A673 (cell line): ENCODE results near the gene RPS26. TPM values are rescaled to one million over a fixed set of nuclear protein-coding genes. Genes with fewer than 3 reads are reported as not detected.

Source experiments
- BruUV-seq: library from RNA; stranded (reverse); fragments of 400-500 nt; replicated peaks from 2 replicates; lab custom pipeline; 2021; lab: Mats Ljungman, UMichigan
- CTCF ChIA-PET: fragments of 300-600 bp; sonication (Branson Sonifier 250); formaldehyde crosslinking; loops from one replicate; lab custom pipeline; 2022; ENCODE audit warnings: antibody characterized with exemption; lab: Charles Lee
- POLR2A ChIA-PET: fragments of 300-600 bp; sonication (Branson Sonifier 250); formaldehyde crosslinking; loops from one replicate; lab custom pipeline; 2022; ENCODE audit warnings: antibody characterized with exemption; ENCODE audit not compliant: low non-redundant PET; lab: Charles Lee
- DNase-seq: peaks from one replicate; pipeline ENCODE4 v3.0.0-alpha.2; 2015; ENCODE audit warnings: low spot score
- H3K27ac ChIP-seq: fragments of 200-600 bp; sonication (generic); 2 replicates; pipeline ENCODE4 v1.5.1; 2016; ENCODE audit warnings: mixed run types, low read depth, mild to moderate bottlenecking, mixed read lengths, antibody characterized with exemption, low read length; ENCODE audit not compliant: poor library complexity, severe bottlenecking
- H3K27me3 ChIP-seq: fragments of 200-600 bp; sonication (generic); replicated peaks from 2 replicates; pipeline ENCODE4 v1.6.1; 2017; ENCODE audit warnings: mixed run types, low read depth, mild to moderate bottlenecking, mixed read lengths, antibody characterized with exemption, low read length; ENCODE audit not compliant: insufficient read depth, poor library complexity
- H3K36me3 ChIP-seq: fragments of 200-600 bp; sonication (generic); 2 replicates; pipeline ENCODE4 v1.6.1; 2016; ENCODE audit warnings: mixed run types, mild to moderate bottlenecking, mixed read lengths, antibody characterized with exemption, low read length; ENCODE audit not compliant: insufficient read depth, poor library complexity, severe bottlenecking
- H3K4me1 ChIP-seq: fragments of 200-600 bp; sonication (generic); 2 replicates; pipeline ENCODE4 v1.6.1; 2017; ENCODE audit warnings: mixed run types, mild to moderate bottlenecking, mixed read lengths, antibody characterized with exemption, low read length; ENCODE audit not compliant: insufficient read depth, poor library complexity, severe bottlenecking
- H3K4me3 ChIP-seq: fragments of 200-600 bp; sonication (generic); 2 replicates; pipeline ENCODE4 v1.5.1; 2016; ENCODE audit warnings: low read depth, mixed run types, mild to moderate bottlenecking, mixed read lengths, low read length; ENCODE audit not compliant: poor library complexity, severe bottlenecking
- H3K9me3 ChIP-seq: fragments of 200-600 bp; sonication (generic); 2 replicates; pipeline ENCODE4 v1.6.1; 2016; ENCODE audit warnings: mixed run types, low read depth, mild to moderate bottlenecking, mixed read lengths, antibody characterized with exemption, low read length; ENCODE audit not compliant: poor library complexity, severe bottlenecking
- EZH2 ChIP-seq: fragments of 200-600 bp; sonication (generic); IDR thresholded peaks from 2 replicates; pipeline ENCODE4 v1.6.1; 2017; ENCODE audit warnings: borderline replicate concordance, low read depth, mild to moderate bottlenecking, mixed read lengths, antibody characterized with exemption, low read length; ENCODE audit not compliant: poor library complexity, severe bottlenecking
- intact Hi-C: fragments of 100-400 bp; cut with micrococcal nuclease; formaldehyde crosslinking; loops from one replicate; pipeline ENCODE4 v1.10.0; 2022; ENCODE audit not compliant: unreplicated experiment
- total RNA-seq: library from RNA; stranded (reverse); gene quantifications from 2 replicates; pipeline ENCODE4 v1.2.3, GENCODE V29; 2021
- TF ChIP-seq, protein P1 (sequence below): fragments of 300-800, 200-600 bp; sonication (generic); conservative IDR thresholded peaks from 2 replicates; pipeline ENCODE4 v1.5.1; 2017; ENCODE audit warnings: low read depth, mild to moderate bottlenecking, antibody characterized with exemption, low read length, moderate library complexity, mixed read lengths

RPS26 gene
- total RNA-seq, 1 experiment from 2014 or later: 69.9 TPM

DNA sequence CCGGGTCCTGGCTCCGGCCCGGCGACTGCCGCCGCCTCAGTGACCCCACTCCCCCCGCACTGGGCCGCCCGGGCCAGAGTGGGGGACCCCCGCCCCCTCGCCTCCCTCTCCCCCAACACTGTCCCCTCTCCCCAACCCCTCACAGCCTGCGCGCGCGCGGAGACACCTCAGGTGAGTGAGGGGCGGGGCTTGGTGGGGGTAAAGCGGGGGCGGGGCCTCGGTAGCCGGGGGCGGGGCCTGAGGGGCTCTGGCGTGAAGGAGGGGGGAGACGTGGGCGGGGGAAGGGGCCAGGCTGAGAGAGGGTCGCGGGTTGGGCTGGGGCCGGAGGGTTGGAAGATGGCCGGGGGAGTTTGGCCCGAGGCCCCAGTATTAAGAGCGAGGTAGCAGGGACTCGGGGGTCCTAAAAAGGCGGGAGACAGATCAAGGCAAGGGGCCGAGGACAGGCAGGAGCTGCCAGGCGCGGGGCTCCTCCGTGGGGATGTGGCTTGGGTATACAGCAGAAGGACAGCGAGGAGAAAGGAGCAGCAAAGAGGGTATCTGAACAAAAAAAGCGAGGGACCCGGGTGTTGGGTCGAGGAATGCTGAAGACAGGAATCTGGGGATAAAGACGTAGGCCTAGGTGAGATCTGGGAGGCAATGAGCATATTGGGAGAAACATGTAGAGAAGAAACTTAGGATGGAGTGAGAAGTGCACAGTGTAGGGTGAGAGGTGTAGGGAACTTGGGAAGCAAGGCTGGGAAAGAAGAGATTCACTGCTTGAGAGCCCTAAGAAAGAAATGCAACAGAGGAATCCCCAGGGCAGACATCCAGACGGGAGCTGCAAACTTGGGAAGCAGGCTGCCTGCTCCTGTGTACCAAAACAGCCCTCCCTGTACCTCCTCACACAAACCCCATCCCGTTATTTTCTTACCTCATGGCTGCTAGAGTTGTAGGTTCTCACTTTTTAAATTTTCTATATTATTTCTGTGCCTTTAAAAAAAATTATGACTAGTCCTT, 33.9 kb upstream of the RPS26 start:
- CTCF ChIA-PET: no interaction called here
- intact Hi-C loops: no loop called here
- BruUV-seq: no TSS peak
- TF ChIP-seq, protein P1, sequence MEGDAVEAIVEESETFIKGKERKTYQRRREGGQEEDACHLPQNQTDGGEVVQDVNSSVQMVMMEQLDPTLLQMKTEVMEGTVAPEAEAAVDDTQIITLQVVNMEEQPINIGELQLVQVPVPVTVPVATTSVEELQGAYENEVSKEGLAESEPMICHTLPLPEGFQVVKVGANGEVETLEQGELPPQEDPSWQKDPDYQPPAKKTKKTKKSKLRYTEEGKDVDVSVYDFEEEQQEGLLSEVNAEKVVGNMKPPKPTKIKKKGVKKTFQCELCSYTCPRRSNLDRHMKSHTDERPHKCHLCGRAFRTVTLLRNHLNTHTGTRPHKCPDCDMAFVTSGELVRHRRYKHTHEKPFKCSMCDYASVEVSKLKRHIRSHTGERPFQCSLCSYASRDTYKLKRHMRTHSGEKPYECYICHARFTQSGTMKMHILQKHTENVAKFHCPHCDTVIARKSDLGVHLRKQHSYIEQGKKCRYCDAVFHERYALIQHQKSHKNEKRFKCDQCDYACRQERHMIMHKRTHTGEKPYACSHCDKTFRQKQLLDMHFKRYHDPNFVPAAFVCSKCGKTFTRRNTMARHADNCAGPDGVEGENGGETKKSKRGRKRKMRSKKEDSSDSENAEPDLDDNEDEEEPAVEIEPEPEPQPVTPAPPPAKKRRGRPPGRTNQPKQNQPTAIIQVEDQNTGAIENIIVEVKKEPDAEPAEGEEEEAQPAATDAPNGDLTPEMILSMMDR: no peak
- no peak for TF ChIP-seq EZH2
- POLR2A ChIA-PET: interaction anchor here (0.7 kb wide), 2 partner anchors 179 to 1666 kb away, joined by 4 to 5 read pairs; no protein-coding TSS in a partner anchor
- Histone ChIP-seq H3K27me3 (no peaks in the 10 kb centered on the region), H3K27ac (peak overlapping the region; percentile 79), H3K4me1 (peaks cover 4% of the 10 kb centered on the region), H3K9me3 (no peaks in the 10 kb centered on the region), H3K36me3 (no peaks in the 10 kb centered on the region), H3K4me3 (peak overlapping the region; percentile 86)
- peak; percentile 55 for DNase-seq

DNA sequence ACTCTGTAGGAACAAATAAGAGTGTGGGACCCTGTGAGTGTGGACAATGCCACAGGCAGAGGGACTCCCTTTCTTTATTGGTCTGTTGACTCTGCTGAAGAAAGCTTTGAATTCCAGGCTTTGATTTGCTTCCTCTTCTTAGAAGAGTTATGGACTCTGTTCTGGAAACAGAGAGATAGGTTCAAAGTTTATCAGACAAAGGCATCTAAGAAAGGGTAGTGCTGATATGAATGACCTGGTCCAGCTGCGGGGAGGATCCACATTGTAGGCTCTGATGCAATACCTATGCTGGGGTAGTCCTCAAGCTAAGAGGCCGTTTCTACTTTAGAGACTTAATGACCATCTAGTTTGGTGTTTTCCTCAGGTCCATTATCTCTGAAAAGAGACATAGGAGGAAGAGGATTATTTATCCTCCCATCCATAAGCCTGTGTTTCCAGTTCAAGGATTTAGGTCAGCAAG, 31.6 kb upstream of the RPS26 start:
- CTCF ChIA-PET: interaction anchor here (0.9 kb wide), 1 partner anchor 14 kb away, joined by 5 read pairs; no protein-coding TSS in a partner anchor
- intact Hi-C loops: loop anchor here (2.0 kb wide), 1 partner anchor 27 kb away; no protein-coding TSS in a partner anchor
- H3K27me3 ChIP-seq: no peaks in the 10 kb centered on the region
- DNase-seq: no peak
- no peak for TF ChIP-seq EZH2
- TF ChIP-seq, protein P1: no peak
- peaks cover 4% of the 10 kb centered on the region for H3K4me1 ChIP-seq
- H3K36me3 ChIP-seq: no peaks in the 10 kb centered on the region
- BruUV-seq: TSS peak; percentile 36
- H3K27ac ChIP-seq: no peak overlapping the region
- H3K4me3 ChIP-seq: no peak overlapping the region
- no peaks in the 10 kb centered on the region for H3K9me3 ChIP-seq
- POLR2A ChIA-PET: interaction anchor here (0.7 kb wide), 1 partner anchor 36 kb away, joined by 4 read pairs; no protein-coding TSS in a partner anchor

DNA sequence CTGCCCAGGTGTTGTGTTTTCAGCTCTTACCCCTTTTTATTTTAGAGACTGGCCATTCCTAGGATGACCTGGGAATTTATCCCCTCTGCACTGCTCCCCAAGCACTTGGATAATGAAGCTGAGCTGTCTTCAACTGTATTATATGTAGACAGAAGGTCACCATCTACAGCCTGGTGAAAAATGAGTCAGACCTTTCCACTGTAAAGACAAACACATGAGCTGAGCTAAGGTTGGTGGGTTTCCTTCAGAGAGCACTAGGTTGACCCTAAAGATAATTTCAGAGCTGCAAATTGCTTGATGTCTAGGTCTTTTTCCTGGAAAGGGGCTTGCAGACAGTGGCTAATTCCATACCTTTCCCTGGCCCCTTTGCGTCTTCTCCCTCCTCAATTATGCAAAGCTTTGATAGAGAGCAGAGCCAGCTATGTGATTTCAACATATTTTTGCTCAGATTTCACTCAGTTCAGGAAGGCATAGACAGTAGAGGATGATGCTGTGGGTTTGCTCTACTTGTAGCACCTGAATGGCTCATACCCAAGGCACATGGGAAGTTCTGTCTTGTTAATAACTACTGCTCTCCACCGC, 30.1 kb upstream of the RPS26 start:
- Histone ChIP-seq H3K9me3 (no peaks in the 10 kb centered on the region), H3K27me3 (no peaks in the 10 kb centered on the region), H3K4me1 (peaks cover 4% of the 10 kb centered on the region), H3K4me3 (no peak overlapping the region), H3K36me3 (no peaks in the 10 kb centered on the region), H3K27ac (no peak overlapping the region)
- ChIA-PET CTCF (interaction anchor here (0.9 kb wide), 1 partner anchor 69 kb away, joined by 4 read pairs; no protein-coding TSS in a partner anchor), POLR2A (no interaction called here)
- BruUV-seq: no TSS peak
- no peak for DNase-seq
- TF ChIP-seq EZH2: no peak
- TF ChIP-seq, protein P1: no peak
- intact Hi-C loops: loop anchor here (2.0 kb wide), 1 partner anchor 25 kb away; no protein-coding TSS in a partner anchor
